Measurements from ENCODE around the gene NRIP1.
A peak's percentile ranks its signal among the peaks of the same experiment; 100 is the strongest.

Gene NRIP1, protein sequence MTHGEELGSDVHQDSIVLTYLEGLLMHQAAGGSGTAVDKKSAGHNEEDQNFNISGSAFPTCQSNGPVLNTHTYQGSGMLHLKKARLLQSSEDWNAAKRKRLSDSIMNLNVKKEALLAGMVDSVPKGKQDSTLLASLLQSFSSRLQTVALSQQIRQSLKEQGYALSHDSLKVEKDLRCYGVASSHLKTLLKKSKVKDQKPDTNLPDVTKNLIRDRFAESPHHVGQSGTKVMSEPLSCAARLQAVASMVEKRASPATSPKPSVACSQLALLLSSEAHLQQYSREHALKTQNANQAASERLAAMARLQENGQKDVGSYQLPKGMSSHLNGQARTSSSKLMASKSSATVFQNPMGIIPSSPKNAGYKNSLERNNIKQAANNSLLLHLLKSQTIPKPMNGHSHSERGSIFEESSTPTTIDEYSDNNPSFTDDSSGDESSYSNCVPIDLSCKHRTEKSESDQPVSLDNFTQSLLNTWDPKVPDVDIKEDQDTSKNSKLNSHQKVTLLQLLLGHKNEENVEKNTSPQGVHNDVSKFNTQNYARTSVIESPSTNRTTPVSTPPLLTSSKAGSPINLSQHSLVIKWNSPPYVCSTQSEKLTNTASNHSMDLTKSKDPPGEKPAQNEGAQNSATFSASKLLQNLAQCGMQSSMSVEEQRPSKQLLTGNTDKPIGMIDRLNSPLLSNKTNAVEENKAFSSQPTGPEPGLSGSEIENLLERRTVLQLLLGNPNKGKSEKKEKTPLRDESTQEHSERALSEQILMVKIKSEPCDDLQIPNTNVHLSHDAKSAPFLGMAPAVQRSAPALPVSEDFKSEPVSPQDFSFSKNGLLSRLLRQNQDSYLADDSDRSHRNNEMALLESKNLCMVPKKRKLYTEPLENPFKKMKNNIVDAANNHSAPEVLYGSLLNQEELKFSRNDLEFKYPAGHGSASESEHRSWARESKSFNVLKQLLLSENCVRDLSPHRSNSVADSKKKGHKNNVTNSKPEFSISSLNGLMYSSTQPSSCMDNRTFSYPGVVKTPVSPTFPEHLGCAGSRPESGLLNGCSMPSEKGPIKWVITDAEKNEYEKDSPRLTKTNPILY (N-terminal part only)

DNA sequence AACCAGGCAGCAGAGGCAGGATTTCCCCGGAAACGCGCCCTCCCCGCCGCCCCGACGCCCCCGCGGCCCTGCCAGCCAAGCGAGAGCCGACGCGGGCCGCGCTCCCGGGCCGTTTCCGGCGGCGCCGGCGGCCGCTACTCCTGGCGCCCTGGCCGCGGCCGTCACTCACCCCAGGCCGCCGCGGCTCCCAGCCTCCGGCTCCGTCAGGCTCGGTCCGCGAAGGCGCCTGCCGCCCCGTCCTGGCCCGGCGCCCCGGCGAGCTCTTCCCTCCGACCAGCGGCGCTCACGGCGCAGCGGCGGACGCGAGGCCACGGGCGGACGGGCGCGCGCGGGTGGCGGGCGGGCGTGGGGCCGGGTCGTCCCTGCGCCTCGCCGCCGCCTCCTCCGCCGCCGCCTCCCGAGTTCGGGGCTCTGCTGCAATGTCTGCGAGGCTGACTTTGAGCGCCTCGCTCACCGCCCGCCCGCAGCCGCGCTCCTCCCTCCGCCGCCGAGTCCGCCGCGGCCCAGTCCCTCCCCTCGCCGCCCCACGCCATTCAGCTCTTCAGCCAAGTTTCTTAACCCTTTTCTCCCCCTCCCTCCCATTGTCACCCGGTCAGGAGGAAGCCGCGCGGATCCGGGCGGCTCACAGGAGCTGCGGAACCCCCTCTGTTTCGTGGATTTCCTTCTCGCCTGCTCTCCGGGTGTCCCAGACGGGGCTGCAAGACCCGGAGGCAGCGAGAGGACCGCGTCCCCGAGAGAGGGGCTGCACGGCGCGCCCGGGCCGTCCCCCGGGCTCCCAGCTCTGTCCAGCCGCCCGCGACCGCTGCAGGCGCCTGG, at the start of gene NRIP1:
Gene NRIP1 (minus strand): TSS at position 425 of the 816 bp plus-strand sequence. CDS start 96,808 bp downstream, outside the sequence.
- ATAC-seq (peak; percentile 90), DNase-seq (ENCODE audit: low spot score in 2 of 2) (peak; percentile 60 to 84)
- peaks cover 7% of the 10 kb centered on the region for H3K36me3 Mint-ChIP-seq
- H3K9me3 Mint-ChIP-seq: no peaks in the 10 kb centered on the region
- H3K27ac Mint-ChIP-seq: peak within 1 kb of the TSS; percentile 94
- peak within 1 kb of the TSS; percentile 92 for H3K4me3 Mint-ChIP-seq
- peaks cover 43% of the 10 kb centered on the region for H3K4me1 Mint-ChIP-seq

DNA sequence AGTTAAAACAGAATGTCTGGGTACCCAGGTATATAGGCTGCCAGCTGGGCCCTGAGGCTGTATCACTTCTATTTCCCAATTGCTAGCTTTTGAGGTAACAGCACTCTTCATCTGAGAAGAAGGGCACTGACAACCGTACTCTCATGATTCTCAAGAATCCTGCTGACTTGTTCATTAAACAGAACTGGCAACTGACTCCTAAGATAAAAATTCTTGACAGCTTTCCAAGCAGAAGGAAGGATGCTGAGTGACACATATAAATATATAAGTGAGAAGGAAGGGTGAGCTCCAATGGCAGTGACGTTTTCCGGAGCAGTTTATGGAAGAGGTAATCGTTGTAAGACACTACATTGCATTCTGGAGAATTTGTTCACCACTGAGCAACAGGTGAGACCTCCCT, 48.1 kb upstream of the NRIP1 start:
- H3K27ac Mint-ChIP-seq: no peak overlapping the region
- ATAC-seq: no peak
- DNase-seq (ENCODE audit: low spot score in 2 of 2): no peak
- H3K36me3 Mint-ChIP-seq: no peaks in the 10 kb centered on the region
- no peaks in the 10 kb centered on the region for H3K4me1 Mint-ChIP-seq
- no peaks in the 10 kb centered on the region for H3K9me3 Mint-ChIP-seq
- H3K4me3 Mint-ChIP-seq: no peak overlapping the region

DNA sequence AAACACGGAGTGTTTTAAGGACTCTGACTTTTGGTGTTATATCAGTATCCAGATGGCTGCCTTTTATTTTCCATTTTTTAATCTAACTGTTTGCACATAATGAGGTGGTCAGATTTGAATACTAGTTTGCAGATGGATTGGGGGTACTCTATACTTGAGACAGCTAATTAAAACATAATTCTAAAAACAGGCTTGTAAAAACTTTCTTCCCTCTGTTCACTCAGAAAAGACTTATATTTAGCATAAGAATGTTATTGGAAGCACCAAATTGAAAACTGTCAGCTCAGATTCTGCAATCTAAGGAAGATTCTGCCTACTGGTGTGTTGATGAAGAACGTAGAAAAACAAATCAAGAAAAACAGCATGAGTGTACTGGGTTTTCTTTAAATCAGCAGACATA, 44.0 kb upstream of the NRIP1 start:
- Mint-ChIP-seq H3K4me3 (no peak overlapping the region), H3K4me1 (no peaks in the 10 kb centered on the region), H3K9me3 (no peaks in the 10 kb centered on the region), H3K27ac (no peak overlapping the region), H3K36me3 (no peaks in the 10 kb centered on the region)
- ATAC-seq: no peak
- no peak for DNase-seq (ENCODE audit: low spot score in 2 of 2)

DNA sequence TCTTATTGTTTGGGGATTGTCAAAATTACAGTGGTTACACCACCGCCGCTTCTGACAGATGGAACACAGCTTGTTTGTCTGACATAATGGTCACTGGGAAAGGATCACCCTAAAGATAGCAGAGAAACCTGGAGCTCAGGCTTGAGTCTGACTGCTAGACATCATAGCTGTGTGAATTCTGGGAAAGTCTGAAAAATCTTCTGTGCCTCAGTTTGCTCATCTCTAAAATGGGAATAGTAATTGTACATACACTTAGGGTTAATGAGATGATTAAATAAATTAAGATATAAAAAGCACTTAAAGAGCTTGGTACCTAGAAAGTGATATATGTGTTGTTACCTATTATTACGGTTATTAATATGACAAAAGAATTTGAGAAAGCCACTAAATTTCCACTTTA, 39.7 kb upstream of the NRIP1 start:
- H3K4me3 Mint-ChIP-seq: no peak overlapping the region
- DNase-seq (ENCODE audit: low spot score in 2 of 2): no peak
- H3K36me3 Mint-ChIP-seq: no peaks in the 10 kb centered on the region
- no peaks in the 10 kb centered on the region for H3K4me1 Mint-ChIP-seq
- no peak for ATAC-seq
- H3K9me3 Mint-ChIP-seq: no peaks in the 10 kb centered on the region
- H3K27ac Mint-ChIP-seq: no peak overlapping the region

DNA sequence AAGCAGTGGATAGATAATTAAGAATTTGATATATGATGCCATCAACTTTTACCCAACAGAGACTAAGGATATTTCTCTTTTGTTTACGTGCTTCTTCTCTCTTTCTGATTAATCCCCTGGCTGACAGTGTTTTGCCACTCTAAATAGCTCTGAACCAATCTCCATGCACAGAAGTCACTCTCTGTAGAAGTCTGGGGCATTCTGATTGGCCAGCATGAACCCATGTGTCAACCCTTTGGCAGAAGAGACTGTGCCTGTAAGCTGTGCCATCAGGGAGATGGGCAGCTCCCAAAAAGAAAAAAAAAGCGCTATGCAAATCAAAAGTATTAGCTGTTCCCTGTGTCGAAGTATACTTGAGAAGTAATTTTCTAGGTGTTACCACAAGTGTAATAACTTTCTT, 34.1 kb upstream of the NRIP1 start:
- Mint-ChIP-seq H3K27ac (no peak overlapping the region), H3K9me3 (no peaks in the 10 kb centered on the region), H3K4me1 (no peaks in the 10 kb centered on the region), H3K4me3 (no peak overlapping the region), H3K36me3 (no peaks in the 10 kb centered on the region)
- DNase-seq (ENCODE audit: low spot score in 2 of 2) (no peak), ATAC-seq (no peak)

DNA sequence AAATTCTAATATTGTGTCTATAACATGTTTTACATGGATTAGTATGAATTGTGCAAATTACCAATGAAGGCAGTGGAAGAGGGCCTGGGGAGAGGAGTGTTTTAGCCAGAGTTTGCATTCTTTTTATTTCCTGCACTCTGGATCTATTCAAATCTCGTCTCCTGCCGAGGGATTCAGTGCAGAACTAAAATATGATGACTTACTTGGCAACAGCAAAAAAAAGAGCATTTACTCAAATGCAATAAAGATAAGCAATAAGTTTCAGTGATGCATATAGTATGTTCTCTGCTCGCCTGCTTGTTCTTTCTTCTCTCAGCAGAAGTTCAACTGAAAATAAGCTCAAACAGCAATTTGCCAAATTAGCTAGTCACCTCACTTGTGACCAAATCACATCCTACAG, 33.4 kb upstream of the NRIP1 start:
- ATAC-seq (no peak), DNase-seq (ENCODE audit: low spot score in 2 of 2) (no peak)
- H3K4me1 Mint-ChIP-seq: no peaks in the 10 kb centered on the region
- no peak overlapping the region for H3K27ac Mint-ChIP-seq
- no peak overlapping the region for H3K4me3 Mint-ChIP-seq
- H3K36me3 Mint-ChIP-seq: no peaks in the 10 kb centered on the region
- no peaks in the 10 kb centered on the region for H3K9me3 Mint-ChIP-seq

DNA sequence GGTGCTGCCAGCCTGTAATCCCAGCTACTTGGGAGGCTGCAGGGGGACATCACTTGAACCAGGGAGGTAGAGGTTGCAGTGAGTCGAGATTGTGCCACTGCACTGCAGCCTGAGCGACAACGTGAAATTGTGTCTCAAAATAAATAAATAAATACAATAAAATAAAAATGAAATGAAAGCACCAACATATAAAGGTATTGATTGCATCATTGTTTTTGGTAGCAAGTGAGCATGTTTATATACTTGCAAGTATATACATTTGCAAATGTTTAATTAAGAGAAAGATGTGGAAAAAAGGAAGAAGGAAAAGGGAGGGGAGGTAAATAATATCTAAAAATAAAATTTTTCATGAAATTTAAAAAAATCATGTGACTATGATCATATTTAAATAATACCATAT, 32.8 kb upstream of the NRIP1 start:
- no peaks in the 10 kb centered on the region for H3K9me3 Mint-ChIP-seq
- DNase-seq (ENCODE audit: low spot score in 2 of 2): no peak
- H3K36me3 Mint-ChIP-seq: no peaks in the 10 kb centered on the region
- no peaks in the 10 kb centered on the region for H3K4me1 Mint-ChIP-seq
- H3K27ac Mint-ChIP-seq: no peak overlapping the region
- ATAC-seq: no peak
- no peak overlapping the region for H3K4me3 Mint-ChIP-seq

DNA sequence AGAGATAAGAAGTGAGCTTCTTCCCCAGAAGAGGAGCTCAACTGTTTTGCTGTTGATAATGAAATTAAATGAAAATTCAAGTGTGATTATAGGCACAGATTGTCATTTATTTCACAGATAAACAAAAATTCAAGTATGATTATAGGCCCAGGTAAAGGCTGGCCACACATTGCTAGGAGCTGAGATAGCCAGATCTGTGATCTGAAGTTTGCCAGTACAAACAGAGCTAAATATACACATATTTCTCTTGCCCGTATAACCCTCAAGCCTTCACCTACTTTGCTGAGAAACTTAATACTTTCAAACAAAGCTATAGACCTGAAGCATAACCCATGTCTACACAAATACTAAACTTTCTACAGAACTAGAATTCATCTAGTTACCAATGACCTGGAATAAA, 31.3 kb upstream of the NRIP1 start:
- no peaks in the 10 kb centered on the region for H3K36me3 Mint-ChIP-seq
- ATAC-seq: no peak
- no peak overlapping the region for H3K27ac Mint-ChIP-seq
- no peaks in the 10 kb centered on the region for H3K4me1 Mint-ChIP-seq
- no peak for DNase-seq (ENCODE audit: low spot score in 2 of 2)
- H3K9me3 Mint-ChIP-seq: no peaks in the 10 kb centered on the region
- H3K4me3 Mint-ChIP-seq: no peak overlapping the region

DNA sequence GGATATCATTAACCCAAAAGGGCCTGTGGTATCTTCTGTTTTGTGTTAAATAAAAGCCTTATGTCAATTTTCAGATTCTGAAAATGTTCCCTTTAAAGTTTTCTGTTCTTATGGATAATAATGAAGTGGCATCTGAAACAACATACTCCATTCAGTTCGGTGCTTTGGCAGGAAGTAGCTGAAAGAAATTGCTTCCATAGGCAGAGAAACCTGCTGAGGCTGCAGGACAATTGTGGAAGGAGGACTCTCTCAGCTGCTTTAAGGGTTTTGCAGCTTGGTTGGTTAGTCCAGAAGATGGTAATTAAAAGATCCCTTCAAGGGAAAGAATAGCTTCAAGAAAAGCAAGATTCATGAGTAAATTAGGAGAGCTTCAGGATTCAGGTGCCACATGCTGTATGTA, 30.5 kb upstream of the NRIP1 start:
- no peaks in the 10 kb centered on the region for H3K36me3 Mint-ChIP-seq
- ATAC-seq (no peak), DNase-seq (ENCODE audit: low spot score in 2 of 2) (no peak)
- H3K27ac Mint-ChIP-seq: no peak overlapping the region
- H3K4me3 Mint-ChIP-seq: no peak overlapping the region
- no peaks in the 10 kb centered on the region for H3K9me3 Mint-ChIP-seq
- H3K4me1 Mint-ChIP-seq: no peaks in the 10 kb centered on the region

DNA sequence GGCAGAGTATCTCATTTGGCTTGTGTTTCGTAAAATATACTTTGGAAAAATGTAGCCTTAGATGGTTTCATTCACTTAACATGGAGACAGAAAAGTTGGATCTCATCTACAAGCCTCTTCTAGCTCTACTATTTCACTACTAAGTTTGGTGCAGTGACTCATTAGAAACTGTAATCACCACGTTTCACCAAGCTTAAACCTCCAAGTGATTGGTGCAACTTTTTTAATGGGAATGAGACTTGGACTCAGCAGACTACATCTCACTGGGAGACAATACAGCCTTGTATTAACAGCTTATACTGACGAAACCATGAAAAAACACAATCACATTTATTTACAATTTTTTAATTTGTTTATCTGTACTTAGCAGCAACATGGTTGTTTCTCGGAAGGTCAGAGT, 29.9 kb upstream of the NRIP1 start:
- H3K4me3 Mint-ChIP-seq: no peak overlapping the region
- no peak for ATAC-seq
- H3K9me3 Mint-ChIP-seq: no peaks in the 10 kb centered on the region
- H3K36me3 Mint-ChIP-seq: no peaks in the 10 kb centered on the region
- DNase-seq (ENCODE audit: low spot score in 2 of 2): no peak
- no peaks in the 10 kb centered on the region for H3K4me1 Mint-ChIP-seq
- no peak overlapping the region for H3K27ac Mint-ChIP-seq

DNA sequence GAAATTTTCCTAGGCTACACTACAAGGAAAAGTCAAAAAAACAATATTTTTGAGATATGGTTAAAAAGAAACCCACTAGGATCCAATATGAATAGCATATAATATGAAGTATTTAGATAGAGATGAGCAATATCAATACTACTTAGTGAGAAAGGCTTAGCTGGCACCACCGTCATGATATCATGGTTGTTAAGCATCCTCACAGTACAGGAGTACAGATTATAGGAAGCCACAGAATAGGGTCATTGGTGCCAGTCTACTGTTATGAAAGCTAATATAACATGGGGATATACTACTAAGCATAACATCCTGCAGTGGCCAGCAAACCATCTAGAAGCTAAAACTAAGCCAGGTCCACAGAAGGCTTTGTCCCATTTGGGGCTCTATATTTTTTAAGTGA, 28.4 kb upstream of the NRIP1 start:
- no peak overlapping the region for H3K4me3 Mint-ChIP-seq
- DNase-seq (ENCODE audit: low spot score in 2 of 2): no peak
- ATAC-seq: peak; percentile 92
- H3K36me3 Mint-ChIP-seq: no peaks in the 10 kb centered on the region
- H3K27ac Mint-ChIP-seq: no peak overlapping the region
- H3K4me1 Mint-ChIP-seq: no peaks in the 10 kb centered on the region
- H3K9me3 Mint-ChIP-seq: no peaks in the 10 kb centered on the region

DNA sequence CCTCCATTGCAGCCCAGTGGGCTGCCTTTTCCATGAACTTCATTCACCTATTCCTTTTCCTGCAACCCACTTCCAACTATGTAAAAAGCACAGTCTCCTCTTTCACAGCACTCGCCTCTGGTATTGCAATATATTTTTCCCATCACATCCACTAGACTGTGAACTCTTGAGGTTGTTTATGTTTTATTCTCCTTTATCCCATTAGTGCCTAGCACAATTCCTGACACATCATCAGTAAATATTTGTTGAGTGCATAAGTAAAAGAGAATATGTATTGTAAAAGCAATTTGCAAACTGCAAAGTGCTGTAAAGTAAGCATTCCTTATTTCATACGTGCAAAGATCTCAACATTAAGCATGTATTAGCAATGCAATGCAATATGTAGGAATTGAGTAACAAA, 27.9 kb upstream of the NRIP1 start:
- no peak overlapping the region for H3K27ac Mint-ChIP-seq
- no peaks in the 10 kb centered on the region for H3K9me3 Mint-ChIP-seq
- ATAC-seq (no peak), DNase-seq (ENCODE audit: low spot score in 2 of 2) (no peak)
- no peaks in the 10 kb centered on the region for H3K36me3 Mint-ChIP-seq
- no peaks in the 10 kb centered on the region for H3K4me1 Mint-ChIP-seq
- no peak overlapping the region for H3K4me3 Mint-ChIP-seq

DNA sequence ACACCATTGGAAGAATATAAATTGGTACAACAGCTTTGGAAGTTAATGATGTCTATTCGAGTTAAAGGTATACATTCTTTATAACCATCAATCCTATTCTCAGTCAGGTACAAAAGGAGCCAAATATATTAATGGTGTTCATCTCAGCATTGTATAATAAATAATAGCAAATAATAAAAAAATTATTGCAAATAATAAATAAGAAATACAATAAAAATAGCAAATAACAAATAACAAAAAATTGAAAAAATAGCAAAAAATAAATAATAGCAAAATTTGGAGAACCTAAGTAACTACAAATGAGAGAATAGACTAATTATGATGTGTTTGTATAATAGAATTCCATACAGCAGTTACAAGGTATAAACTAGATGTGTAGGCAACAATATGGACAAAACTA, 25.6 kb upstream of the NRIP1 start:
- no peaks in the 10 kb centered on the region for H3K36me3 Mint-ChIP-seq
- DNase-seq (ENCODE audit: low spot score in 2 of 2) (no peak), ATAC-seq (no peak)
- no peaks in the 10 kb centered on the region for H3K9me3 Mint-ChIP-seq
- no peaks in the 10 kb centered on the region for H3K4me1 Mint-ChIP-seq
- no peak overlapping the region for H3K4me3 Mint-ChIP-seq
- no peak overlapping the region for H3K27ac Mint-ChIP-seq

DNA sequence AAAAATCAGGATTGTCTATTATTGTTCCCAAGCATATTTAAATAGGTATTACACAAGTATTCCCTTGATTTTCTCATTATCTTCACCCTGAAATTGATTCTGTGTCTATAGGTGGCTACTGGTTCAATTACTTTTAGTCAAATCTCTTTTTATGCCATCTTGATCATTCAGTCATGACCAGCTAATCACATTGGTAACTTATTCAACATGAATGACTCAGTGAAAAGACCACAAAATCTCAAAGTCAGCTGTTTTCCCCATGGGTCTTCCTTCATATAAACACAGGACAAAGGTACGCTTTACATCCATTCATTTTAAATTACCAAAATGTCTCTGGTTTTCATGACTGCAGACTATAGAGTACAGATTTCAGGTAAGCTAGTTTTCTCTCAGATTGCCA, 23.7 kb upstream of the NRIP1 start:
- DNase-seq (ENCODE audit: low spot score in 2 of 2) (no peak), ATAC-seq (no peak)
- Mint-ChIP-seq H3K36me3 (no peaks in the 10 kb centered on the region), H3K4me1 (no peaks in the 10 kb centered on the region), H3K27ac (no peak overlapping the region), H3K9me3 (no peaks in the 10 kb centered on the region), H3K4me3 (no peak overlapping the region)

DNA sequence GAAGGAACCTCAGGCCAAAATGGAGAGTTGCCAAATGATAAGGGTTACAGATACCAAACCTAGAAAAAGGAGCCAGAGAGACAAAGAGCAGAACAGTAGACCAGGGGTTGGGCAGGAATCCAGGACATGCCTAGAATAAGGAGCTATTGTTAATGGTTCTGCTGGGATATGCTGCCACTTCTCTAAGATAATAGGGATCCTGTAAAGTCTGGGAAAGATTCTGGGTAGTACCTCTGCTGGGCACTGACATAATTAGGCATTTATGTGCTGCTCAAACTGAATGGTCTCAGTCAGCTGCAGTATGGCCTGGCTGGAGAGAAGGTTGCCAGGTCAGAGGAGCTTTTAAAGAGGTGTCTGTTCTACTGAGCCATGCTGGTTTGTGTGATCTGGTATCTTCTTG, 19.9 kb upstream of the NRIP1 start:
- H3K4me3 Mint-ChIP-seq: no peak overlapping the region
- ATAC-seq (no peak), DNase-seq (ENCODE audit: low spot score in 2 of 2) (no peak)
- H3K4me1 Mint-ChIP-seq: no peaks in the 10 kb centered on the region
- no peak overlapping the region for H3K27ac Mint-ChIP-seq
- H3K36me3 Mint-ChIP-seq: no peaks in the 10 kb centered on the region
- H3K9me3 Mint-ChIP-seq: no peaks in the 10 kb centered on the region
